ENCODE data around the gene TRIM2. TPM values are rescaled to one million over a fixed set of nuclear protein-coding genes. Genes with fewer than 3 reads are reported as not detected.

TRIM2 gene
- total and polyA plus RNA-seq, 2 experiments from 2014 or later, result 22.0 to 61.5 TPM

GRCh38 chr4:153222707-153223426 lies 18.6 kb downstream of the TRIM2 start:
- H3K4me2 ChIP-seq, result peak overlapping the region; percentile 72
- TF ChIP-seq, protein P1, sequence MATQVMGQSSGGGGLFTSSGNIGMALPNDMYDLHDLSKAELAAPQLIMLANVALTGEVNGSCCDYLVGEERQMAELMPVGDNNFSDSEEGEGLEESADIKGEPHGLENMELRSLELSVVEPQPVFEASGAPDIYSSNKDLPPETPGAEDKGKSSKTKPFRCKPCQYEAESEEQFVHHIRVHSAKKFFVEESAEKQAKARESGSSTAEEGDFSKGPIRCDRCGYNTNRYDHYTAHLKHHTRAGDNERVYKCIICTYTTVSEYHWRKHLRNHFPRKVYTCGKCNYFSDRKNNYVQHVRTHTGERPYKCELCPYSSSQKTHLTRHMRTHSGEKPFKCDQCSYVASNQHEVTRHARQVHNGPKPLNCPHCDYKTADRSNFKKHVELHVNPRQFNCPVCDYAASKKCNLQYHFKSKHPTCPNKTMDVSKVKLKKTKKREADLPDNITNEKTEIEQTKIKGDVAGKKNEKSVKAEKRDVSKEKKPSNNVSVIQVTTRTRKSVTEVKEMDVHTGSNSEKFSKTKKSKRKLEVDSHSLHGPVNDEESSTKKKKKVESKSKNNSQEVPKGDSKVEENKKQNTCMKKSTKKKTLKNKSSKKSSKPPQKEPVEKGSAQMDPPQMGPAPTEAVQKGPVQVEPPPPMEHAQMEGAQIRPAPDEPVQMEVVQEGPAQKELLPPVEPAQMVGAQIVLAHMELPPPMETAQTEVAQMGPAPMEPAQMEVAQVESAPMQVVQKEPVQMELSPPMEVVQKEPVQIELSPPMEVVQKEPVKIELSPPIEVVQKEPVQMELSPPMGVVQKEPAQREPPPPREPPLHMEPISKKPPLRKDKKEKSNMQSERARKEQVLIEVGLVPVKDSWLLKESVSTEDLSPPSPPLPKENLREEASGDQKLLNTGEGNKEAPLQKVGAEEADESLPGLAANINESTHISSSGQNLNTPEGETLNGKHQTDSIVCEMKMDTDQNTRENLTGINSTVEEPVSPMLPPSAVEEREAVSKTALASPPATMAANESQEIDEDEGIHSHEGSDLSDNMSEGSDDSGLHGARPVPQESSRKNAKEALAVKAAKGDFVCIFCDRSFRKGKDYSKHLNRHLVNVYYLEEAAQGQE (IDR thresholded peaks at IDR 0.05; ENCODE audit: unreplicated experiment), result no peak
- TF ChIP-seq STAT1 (IDR thresholded peaks at IDR 0.05; ENCODE audit: unreplicated experiment), result no peak
- TF ChIP-seq NANOG (IDR thresholded peaks at IDR 0.05; ENCODE audit: borderline replicate concordance), result no peak
- no peak for TF ChIP-seq EZH2phosphoT487 (IDR thresholded peaks at IDR 0.05; ENCODE audit: unreplicated experiment)
- TF ChIP-seq POLR2AphosphoS5 (IDR thresholded peaks at IDR 0.05; ENCODE audit: low read depth), result no peak
- TF ChIP-seq, protein P2, sequence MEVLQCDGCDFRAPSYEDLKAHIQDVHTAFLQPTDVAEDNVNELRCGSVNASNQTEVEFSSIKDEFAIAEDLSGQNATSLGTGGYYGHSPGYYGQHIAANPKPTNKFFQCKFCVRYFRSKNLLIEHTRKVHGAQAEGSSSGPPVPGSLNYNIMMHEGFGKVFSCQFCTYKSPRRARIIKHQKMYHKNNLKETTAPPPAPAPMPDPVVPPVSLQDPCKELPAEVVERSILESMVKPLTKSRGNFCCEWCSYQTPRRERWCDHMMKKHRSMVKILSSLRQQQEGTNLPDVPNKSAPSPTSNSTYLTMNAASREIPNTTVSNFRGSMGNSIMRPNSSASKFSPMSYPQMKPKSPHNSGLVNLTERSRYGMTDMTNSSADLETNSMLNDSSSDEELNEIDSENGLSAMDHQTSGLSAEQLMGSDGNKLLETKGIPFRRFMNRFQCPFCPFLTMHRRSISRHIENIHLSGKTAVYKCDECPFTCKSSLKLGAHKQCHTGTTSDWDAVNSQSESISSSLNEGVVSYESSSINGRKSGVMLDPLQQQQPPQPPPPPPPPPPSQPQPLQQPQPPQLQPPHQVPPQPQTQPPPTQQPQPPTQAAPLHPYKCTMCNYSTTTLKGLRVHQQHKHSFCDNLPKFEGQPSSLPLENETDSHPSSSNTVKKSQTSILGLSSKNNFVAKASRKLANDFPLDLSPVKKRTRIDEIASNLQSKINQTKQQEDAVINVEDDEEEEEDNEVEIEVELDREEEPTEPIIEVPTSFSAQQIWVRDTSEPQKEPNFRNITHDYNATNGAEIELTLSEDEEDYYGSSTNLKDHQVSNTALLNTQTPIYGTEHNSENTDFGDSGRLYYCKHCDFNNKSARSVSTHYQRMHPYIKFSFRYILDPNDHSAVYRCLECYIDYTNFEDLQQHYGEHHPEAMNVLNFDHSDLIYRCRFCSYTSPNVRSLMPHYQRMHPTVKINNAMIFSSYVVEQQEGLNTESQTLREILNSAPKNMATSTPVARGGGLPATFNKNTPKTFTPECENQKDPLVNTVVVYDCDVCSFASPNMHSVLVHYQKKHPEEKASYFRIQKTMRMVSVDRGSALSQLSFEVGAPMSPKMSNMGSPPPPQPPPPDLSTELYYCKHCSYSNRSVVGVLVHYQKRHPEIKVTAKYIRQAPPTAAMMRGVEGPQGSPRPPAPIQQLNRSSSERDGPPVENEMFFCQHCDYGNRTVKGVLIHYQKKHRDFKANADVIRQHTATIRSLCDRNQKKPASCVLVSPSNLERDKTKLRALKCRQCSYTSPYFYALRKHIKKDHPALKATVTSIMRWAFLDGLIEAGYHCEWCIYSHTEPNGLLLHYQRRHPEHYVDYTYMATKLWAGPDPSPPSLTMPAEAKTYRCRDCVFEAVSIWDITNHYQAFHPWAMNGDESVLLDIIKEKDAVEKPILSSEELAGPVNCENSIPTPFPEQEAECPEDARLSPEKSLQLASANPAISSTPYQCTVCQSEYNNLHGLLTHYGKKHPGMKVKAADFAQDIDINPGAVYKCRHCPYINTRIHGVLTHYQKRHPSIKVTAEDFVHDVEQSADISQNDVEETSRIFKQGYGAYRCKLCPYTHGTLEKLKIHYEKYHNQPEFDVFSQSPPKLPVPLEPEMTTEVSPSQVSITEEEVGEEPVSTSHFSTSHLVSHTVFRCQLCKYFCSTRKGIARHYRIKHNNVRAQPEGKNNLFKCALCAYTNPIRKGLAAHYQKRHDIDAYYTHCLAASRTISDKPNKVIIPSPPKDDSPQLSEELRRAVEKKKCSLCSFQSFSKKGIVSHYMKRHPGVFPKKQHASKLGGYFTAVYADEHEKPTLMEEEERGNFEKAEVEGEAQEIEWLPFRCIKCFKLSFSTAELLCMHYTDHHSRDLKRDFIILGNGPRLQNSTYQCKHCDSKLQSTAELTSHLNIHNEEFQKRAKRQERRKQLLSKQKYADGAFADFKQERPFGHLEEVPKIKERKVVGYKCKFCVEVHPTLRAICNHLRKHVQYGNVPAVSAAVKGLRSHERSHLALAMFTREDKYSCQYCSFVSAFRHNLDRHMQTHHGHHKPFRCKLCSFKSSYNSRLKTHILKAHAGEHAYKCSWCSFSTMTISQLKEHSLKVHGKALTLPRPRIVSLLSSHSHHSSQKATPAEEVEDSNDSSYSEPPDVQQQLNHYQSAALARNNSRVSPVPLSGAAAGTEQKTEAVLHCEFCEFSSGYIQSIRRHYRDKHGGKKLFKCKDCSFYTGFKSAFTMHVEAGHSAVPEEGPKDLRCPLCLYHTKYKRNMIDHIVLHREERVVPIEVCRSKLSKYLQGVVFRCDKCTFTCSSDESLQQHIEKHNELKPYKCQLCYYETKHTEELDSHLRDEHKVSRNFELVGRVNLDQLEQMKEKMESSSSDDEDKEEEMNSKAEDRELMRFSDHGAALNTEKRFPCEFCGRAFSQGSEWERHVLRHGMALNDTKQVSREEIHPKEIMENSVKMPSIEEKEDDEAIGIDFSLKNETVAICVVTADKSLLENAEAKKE (CRISPR knock-in tag; IDR thresholded peaks at IDR 0.05), result no peak
- TF ChIP-seq ETS1 (IDR thresholded peaks at IDR 0.05), result no peak
- TF ChIP-seq ZNF114 (CRISPR knock-in tag; IDR thresholded peaks at IDR 0.05), result no peak
- TF ChIP-seq JUNB (IDR thresholded peaks at IDR 0.05; ENCODE audit: unreplicated experiment), result no peak
- TF ChIP-seq ZNF331 (CRISPR knock-in tag; IDR thresholded peaks at IDR 0.05; ENCODE audit: low read depth), result no peak
- TF ChIP-seq, protein P3, sequence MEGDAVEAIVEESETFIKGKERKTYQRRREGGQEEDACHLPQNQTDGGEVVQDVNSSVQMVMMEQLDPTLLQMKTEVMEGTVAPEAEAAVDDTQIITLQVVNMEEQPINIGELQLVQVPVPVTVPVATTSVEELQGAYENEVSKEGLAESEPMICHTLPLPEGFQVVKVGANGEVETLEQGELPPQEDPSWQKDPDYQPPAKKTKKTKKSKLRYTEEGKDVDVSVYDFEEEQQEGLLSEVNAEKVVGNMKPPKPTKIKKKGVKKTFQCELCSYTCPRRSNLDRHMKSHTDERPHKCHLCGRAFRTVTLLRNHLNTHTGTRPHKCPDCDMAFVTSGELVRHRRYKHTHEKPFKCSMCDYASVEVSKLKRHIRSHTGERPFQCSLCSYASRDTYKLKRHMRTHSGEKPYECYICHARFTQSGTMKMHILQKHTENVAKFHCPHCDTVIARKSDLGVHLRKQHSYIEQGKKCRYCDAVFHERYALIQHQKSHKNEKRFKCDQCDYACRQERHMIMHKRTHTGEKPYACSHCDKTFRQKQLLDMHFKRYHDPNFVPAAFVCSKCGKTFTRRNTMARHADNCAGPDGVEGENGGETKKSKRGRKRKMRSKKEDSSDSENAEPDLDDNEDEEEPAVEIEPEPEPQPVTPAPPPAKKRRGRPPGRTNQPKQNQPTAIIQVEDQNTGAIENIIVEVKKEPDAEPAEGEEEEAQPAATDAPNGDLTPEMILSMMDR (conservative IDR thresholded peaks at IDR 0.05; ENCODE audit: low read depth in 2 of 2), result no peak
- no peak for TF ChIP-seq EZH2 (IDR thresholded peaks at IDR 0.05; ENCODE audit: low read depth, unreplicated experiment)
- no peak for TF ChIP-seq CREB1 (CRISPR knock-in tag; IDR thresholded peaks at IDR 0.05; ENCODE audit: low read depth)
- no peaks in the 10 kb centered on the region for H3K36me3 ChIP-seq (ENCODE audit: insufficient read depth)
- H3K9me3 Mint-ChIP-seq, result peaks cover 2% of the 10 kb centered on the region; the same call in 2 of the 3 replicates
- H3K79me2 ChIP-seq (replicated peaks; ENCODE audit: insufficient read depth), result peaks cover 50% of the 10 kb centered on the region
- peaks cover 26% of the 10 kb centered on the region for H3K4me1 ChIP-seq (ENCODE audit: insufficient read depth)
- H3K27me3 Mint-ChIP-seq (ENCODE audit: insufficient read depth, low read depth, poor library complexity), result peaks cover 30% of the 10 kb centered on the region
- peak; percentile 70 for DNase-seq (ENCODE audit: low spot score)
- H3F3A ChIP-seq (replicated peaks; ENCODE audit: low read depth), result no peaks in the 10 kb centered on the region; the same call in 1 of the 2 replicates
- peak overlapping the region; percentile 71 for H3K27ac Mint-ChIP-seq
- peak; percentile 86 for ATAC-seq
- H3K4me3 ChIP-seq, result peak overlapping the region; percentile 62
- peaks cover 26% of the 10 kb centered on the region for H3K4me1 Mint-ChIP-seq
- peaks cover 16% of the 10 kb centered on the region for H3K27me3 ChIP-seq (ENCODE audit: insufficient read depth)
- peak overlapping the region; percentile 49 for H2AFZ ChIP-seq
- no peaks in the 10 kb centered on the region for H3K9me2 ChIP-seq (ENCODE audit: insufficient read depth)
- H4K20me1 ChIP-seq (replicated peaks; ENCODE audit: insufficient read depth), result peaks cover 16% of the 10 kb centered on the region
- peak overlapping the region; percentile 90 for H3K4me3 Mint-ChIP-seq
- no peak overlapping the region for H3K27ac ChIP-seq (ENCODE audit: low read depth)
- H3K36me3 Mint-ChIP-seq (ENCODE audit: low read depth), result peaks cover 11% of the 10 kb centered on the region
